Stomach (tissue), 4 donors: ENCODE data around the gene AAMP.

Experiments used
- CTCF ChIP-seq, 7 experiments: fragments of 450-650 bp in 4 of 7; fragments of 200-600 bp in 3 of 7; sonication (generic) in 3 of 7; IDR thresholded peaks; one replicate each; pipeline ENCODE4 v1.5.1; 2016 to 2019; ENCODE audit warnings: antibody characterized with exemption in 7 of 7, control low read depth in 2 of 7, mild to moderate bottlenecking in 1 of 7
- POLR2A ChIP-seq, 4 donors: fragments of 450-650 bp; IDR thresholded peaks; one replicate each; pipeline ENCODE4 v1.6.1; 2016; ENCODE audit warnings: antibody characterized with exemption in 4 of 4, control low read depth in 2 of 4, mild to moderate bottlenecking in 1 of 4, moderate library complexity in 1 of 4
- POLR2AphosphoS5 ChIP-seq, 3 donors: sonication (generic); formaldehyde crosslinking; IDR thresholded peaks; one replicate each; pipeline ENCODE4 v1.6.1; 2016; ENCODE audit warnings: antibody characterized with exemption in 3 of 3

- TF ChIP-seq CTCF (IDR thresholded peaks at IDR 0.05) (no peak), POLR2AphosphoS5 (IDR thresholded peaks at IDR 0.05) (no peak), POLR2A (IDR thresholded peaks at IDR 0.05) (no peak)
Observed at GRCh38 chr2:218317303-218317630, 47.3 kb upstream of the AAMP start.
